Renal cortical epithelial cell (primary cell): Measurements from ENCODE around the gene SLCO1C1. TPM values are rescaled to one million over a fixed set of nuclear protein-coding genes. Genes with fewer than 3 reads are reported as not detected.

Source experiments
- DNase-seq: peaks from one replicate; pipeline ENCODE4 v3.0.0-alpha.2; 2011; ENCODE audit warnings: low read depth
- total RNA-seq: library from RNA; depleted of rRNA; stranded (reverse); fragments of >200 nt; gene quantifications from 2 replicates; pipeline ENCODE4 v1.2.3, GENCODE V29; 2014

The SLCO1C1 gene
- total RNA-seq, 1 donor from 2014 or later: not detected

DNA sequence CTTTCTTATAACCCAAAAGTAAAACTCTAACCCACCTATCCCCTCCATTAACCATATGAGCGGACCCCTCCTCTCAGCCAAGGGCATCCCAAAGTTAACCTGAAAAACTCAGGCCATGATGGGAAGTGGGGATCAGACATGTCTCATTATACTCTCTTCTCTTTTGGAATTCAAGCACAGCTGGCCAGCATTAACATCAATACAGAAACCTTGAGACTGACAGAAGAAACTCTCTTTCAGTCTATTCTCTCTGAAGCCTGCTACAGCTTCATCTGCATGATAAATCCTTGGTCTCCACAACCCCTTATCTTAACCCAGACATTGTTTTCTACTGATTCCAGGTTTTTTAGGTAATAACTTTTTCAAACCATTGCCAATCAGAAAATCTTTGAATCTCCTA, 97.8 kb downstream of the SLCO1C1 start:
- no peak for DNase-seq

- peak; percentile 28 for DNase-seq
These were observed 103.4 kb downstream of the SLCO1C1 start for GRCh38 chr12:20798554-20798953.

DNA sequence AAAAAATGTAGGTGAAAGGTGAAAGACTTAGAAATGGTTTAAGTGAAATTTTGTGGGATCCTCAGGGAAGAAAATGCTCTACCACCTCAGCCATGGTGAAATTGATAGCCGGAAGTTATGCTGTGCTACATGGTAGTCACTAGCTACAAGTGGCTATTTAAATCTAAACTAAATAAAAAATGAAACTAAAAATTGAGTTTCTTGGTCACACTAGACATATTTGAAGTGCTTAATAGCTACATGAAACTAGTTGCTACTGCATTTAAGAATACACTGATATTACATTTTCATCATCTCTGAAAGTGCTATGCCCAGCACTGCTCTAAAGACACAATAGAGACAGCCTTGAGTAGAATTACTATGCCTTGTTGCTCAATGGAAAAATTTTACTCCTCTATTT, 105.0 kb downstream of the SLCO1C1 start:
- DNase-seq: no peak

- no peak for DNase-seq
These were observed 105.9 kb downstream of the SLCO1C1 start for GRCh38 chr12:20801035-20801434.

Other genes with a start within 250 kb of the SLCO1C1 start
- not detected in 2 replicates for gene SLCO1B3, start 115.4 kb downstream of the SLCO1C1 start, total RNA-seq